Astrocyte (in vitro differentiated cells and primary cell): ENCODE measurements around the gene CCDC85B.

Source experiments
- EZH2 ChIP-seq: IDR thresholded peaks from 2 replicates; pipeline ENCODE4 v1.6.1; 2012; ENCODE audit warnings: mild to moderate bottlenecking, low read length, inconsistent platforms; ENCODE audit not compliant: insufficient read depth
- TF ChIP-seq, protein P1 (sequence below): IDR thresholded peaks from 2 replicates; pipeline ENCODE4 v1.5.1; 2011; ENCODE audit warnings: low read depth, mild to moderate bottlenecking, inconsistent platforms, low read length, moderate library complexity; ENCODE audit not compliant: insufficient read depth

DNA sequence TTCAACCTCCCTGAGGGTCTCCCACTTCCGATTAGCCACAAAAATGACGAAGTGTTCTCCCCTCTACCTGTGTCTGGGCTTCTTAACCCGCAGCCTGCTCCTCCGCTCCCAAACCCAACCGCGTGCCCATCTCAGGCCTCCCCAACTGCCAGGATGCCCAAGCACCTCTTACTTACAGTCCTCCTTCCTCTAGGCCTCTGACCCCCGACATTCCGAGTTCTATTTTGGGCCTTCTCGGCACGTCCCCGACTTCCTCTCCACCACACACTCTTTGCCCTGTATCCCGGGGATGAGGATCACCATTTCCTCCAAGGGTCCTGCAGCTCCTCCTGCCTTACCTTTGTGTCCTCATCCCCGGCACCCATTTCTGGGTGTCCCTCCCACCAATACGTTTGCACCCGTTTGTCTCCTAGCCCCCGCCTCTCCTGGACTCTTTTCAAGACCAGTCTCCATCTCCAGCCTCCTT lies 30.6 kb upstream of the CCDC85B start:
- no peak for TF ChIP-seq EZH2
- TF ChIP-seq, protein P1, sequence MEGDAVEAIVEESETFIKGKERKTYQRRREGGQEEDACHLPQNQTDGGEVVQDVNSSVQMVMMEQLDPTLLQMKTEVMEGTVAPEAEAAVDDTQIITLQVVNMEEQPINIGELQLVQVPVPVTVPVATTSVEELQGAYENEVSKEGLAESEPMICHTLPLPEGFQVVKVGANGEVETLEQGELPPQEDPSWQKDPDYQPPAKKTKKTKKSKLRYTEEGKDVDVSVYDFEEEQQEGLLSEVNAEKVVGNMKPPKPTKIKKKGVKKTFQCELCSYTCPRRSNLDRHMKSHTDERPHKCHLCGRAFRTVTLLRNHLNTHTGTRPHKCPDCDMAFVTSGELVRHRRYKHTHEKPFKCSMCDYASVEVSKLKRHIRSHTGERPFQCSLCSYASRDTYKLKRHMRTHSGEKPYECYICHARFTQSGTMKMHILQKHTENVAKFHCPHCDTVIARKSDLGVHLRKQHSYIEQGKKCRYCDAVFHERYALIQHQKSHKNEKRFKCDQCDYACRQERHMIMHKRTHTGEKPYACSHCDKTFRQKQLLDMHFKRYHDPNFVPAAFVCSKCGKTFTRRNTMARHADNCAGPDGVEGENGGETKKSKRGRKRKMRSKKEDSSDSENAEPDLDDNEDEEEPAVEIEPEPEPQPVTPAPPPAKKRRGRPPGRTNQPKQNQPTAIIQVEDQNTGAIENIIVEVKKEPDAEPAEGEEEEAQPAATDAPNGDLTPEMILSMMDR = no peak
